Measurements from ENCODE around the gene KRT34.
"Not testable (repeated sequence)": the region's sequence is repeated elsewhere in the genome, so short reads cannot be mapped to it uniquely, and the experiment has no call there.

The KRT34 gene

DNA sequence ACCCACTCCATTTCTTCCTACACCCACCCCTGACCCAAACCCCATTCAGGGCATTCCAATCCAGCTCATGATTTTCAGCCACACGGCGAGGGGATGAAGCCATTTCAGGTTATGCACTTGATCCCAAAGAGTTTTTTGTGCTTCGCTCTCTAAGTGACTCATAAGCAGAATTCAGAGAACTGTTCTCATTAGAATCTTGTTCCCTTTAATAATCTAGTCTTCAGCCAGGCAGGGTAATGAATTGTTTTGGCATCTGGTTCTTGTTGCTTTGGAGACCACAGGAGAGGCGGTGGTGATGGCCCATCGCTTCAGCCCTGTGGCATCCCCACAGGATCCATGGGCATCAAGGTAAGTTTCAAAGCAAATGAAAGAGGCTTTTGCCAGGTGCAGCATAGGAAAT lies 20.1 kb upstream of the KRT34 start:
- POLR2A ChIA-PET = no interaction called here
- H3K4me3 ChIP-seq (ENCODE audit: low read depth, low read length) = no peak overlapping the region
- TF ChIP-seq, protein P1, sequence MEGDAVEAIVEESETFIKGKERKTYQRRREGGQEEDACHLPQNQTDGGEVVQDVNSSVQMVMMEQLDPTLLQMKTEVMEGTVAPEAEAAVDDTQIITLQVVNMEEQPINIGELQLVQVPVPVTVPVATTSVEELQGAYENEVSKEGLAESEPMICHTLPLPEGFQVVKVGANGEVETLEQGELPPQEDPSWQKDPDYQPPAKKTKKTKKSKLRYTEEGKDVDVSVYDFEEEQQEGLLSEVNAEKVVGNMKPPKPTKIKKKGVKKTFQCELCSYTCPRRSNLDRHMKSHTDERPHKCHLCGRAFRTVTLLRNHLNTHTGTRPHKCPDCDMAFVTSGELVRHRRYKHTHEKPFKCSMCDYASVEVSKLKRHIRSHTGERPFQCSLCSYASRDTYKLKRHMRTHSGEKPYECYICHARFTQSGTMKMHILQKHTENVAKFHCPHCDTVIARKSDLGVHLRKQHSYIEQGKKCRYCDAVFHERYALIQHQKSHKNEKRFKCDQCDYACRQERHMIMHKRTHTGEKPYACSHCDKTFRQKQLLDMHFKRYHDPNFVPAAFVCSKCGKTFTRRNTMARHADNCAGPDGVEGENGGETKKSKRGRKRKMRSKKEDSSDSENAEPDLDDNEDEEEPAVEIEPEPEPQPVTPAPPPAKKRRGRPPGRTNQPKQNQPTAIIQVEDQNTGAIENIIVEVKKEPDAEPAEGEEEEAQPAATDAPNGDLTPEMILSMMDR (IDR thresholded peaks at IDR 0.05; ENCODE audit: insufficient read depth, low read length, missing control alignments) = no peak
- DNase-seq (ENCODE audit: low read depth, low spot score) = no peak
- CTCF ChIA-PET = interaction anchor here (1.4 kb wide), 2 partner anchors 10 to 261 kb away, joined by 3 read pairs; no protein-coding TSS in a partner anchor

DNA sequence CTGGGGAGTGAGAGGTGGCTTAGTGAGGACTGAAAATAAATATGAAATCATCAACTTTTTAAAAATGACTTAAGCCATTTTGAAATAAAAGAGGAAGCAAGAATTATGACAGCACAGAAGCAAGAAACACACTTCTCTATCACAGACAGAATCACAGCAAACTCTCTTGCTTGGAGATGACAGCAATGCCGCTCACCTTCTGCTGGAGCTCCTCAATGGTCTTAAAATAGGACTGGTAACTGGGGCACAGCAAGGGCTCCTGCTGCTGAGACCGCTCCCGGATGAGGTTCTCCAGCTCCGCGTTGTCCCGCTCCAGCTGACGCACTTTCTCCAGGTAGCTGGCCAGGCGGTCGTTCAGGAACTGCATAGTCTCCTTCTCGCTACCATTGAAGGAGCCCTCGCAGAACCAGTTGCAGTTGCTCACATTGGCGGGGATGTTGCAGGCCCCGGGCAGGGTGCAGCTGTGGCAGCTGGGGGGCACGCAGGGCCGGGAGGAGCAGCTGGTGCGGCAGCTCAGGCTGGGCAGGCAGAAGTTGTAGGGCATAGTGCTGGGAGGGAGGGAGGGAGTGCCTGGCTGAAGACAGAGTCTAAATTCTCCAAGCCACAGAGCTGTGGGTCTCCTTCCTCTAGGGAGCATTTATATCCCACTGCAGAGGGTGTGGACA lies 15.0 kb upstream of the KRT34 start, which contains the start of gene KRT31:
Gene KRT31, minus strand, starts transcription at position 613 of the 665 bp plus-strand sequence. Its CDS starts 69 bp downstream, at position 544.
- TF ChIP-seq, protein P1 (IDR thresholded peaks at IDR 0.05; ENCODE audit: insufficient read depth, low read length, missing control alignments) = no peak
- CTCF ChIA-PET = no interaction called here
- no peak for DNase-seq (ENCODE audit: low read depth, low spot score)
- POLR2A ChIA-PET = no interaction called here
- no peak within 1 kb of the TSS for H3K4me3 ChIP-seq (ENCODE audit: low read depth, low read length)

- TF ChIP-seq, protein P1 (IDR thresholded peaks at IDR 0.05; ENCODE audit: insufficient read depth, low read length, missing control alignments) = no peak
- POLR2A ChIA-PET = no interaction called here
- DNase-seq (ENCODE audit: low read depth, low spot score) = no peak
- CTCF ChIA-PET = interaction anchor here (1.0 kb wide), 1 partner anchor 10 kb away, joined by 3 read pairs; no protein-coding TSS in a partner anchor
- H3K4me3 ChIP-seq (ENCODE audit: low read depth, low read length) = no peak overlapping the region
Observed at GRCh38 chr17:41396340-41396739, 14.2 kb upstream of the KRT34 start.

GRCh38 chr17:41395611-41396010 lies 13.5 kb upstream of the KRT34 start:
- TF ChIP-seq, protein P1 (IDR thresholded peaks at IDR 0.05; ENCODE audit: insufficient read depth, low read length, missing control alignments) = no peak
- no peak for DNase-seq (ENCODE audit: low read depth, low spot score)
- CTCF ChIA-PET = interaction anchor here (1.0 kb wide), 1 partner anchor 11 kb away, joined by 3 read pairs; no protein-coding TSS in a partner anchor
- no peak overlapping the region for H3K4me3 ChIP-seq (ENCODE audit: low read depth, low read length)
- POLR2A ChIA-PET = no interaction called here

- CTCF ChIA-PET; DNase-seq (ENCODE audit: low read depth, low spot score); POLR2A ChIA-PET; H3K4me3 ChIP-seq (ENCODE audit: low read depth, low read length): not testable (repeated sequence)
Observed at GRCh38 chr17:41395044-41395443, 12.9 kb upstream of the KRT34 start.

- TF ChIP-seq, protein P1 (IDR thresholded peaks at IDR 0.05; ENCODE audit: insufficient read depth, low read length, missing control alignments) = no peak
- CTCF ChIA-PET = no interaction called here
- POLR2A ChIA-PET = no interaction called here
- no peak overlapping the region for H3K4me3 ChIP-seq (ENCODE audit: low read depth, low read length)
- DNase-seq (ENCODE audit: low read depth, low spot score) = no peak
Observed at GRCh38 chr17:41394254-41394996, 12.3 kb upstream of the KRT34 start.

Data from AG04449 (cell line).